ENCODE measurements around the gene CORO1C. TPM values are rescaled to one million over a fixed set of nuclear protein-coding genes. Genes with fewer than 3 reads are reported as not detected.

CORO1C gene
- total and polyA plus RNA-seq, 9 of the 15 experiments (the other 6 are each of a cell fraction or from before 2014, with no cell fraction given): 55.2 to 280 (median 150) TPM

GRCh38 chr12:108731105-108731865, at the start of gene CORO1C (continued):
- TF ChIP-seq CEBPZ (IDR thresholded peaks at IDR 0.05; ENCODE audit: borderline replicate concordance, low read depth, low read length) (peak; percentile 19; the same call in 1 of the 2 replicates), ZNF354B (CRISPR knock-in tag; IDR thresholded peaks at IDR 0.05) (no peak), SRSF1 (IDR thresholded peaks at IDR 0.05; ENCODE audit: low read depth, low read length) (no peak), GMEB1 (CRISPR knock-in tag; IDR thresholded peaks at IDR 0.05) (peak; percentile 76), FUS (optimal IDR thresholded peaks at IDR 0.05; ENCODE audit: low read depth, low read length) (no peak), RHOXF2B (CRISPR knock-in tag; conservative IDR thresholded peaks at IDR 0.05) (no peak), LCOR (CRISPR knock-in tag; IDR thresholded peaks at IDR 0.05) (peak; percentile 6; the same call in 1 of the 2 replicates), MIER1 (IDR thresholded peaks at IDR 0.05; ENCODE audit: low read depth) (no peak)
- TF ChIP-seq, protein P1, sequence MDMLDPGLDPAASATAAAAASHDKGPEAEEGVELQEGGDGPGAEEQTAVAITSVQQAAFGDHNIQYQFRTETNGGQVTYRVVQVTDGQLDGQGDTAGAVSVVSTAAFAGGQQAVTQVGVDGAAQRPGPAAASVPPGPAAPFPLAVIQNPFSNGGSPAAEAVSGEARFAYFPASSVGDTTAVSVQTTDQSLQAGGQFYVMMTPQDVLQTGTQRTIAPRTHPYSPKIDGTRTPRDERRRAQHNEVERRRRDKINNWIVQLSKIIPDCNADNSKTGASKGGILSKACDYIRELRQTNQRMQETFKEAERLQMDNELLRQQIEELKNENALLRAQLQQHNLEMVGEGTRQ (CRISPR knock-in tag; IDR thresholded peaks at IDR 0.05): no peak
